ENCODE measurements around the gene SLC6A3.
"Not testable (repeated sequence)": the region's sequence is repeated elsewhere in the genome, so short reads cannot be mapped to it uniquely, and the experiment has no call there.

Gene SLC6A3

GRCh38 chr5:1477341-1477740 lies 32.1 kb upstream of the SLC6A3 start:
- DNase-seq, result peak; percentile 25

GRCh38 chr5:1476967-1477310 lies 31.7 kb upstream of the SLC6A3 start:
- no peak for DNase-seq

GRCh38 chr5:1476181-1476966 lies 31.1 kb upstream of the SLC6A3 start:
- DNase-seq, result no peak

GRCh38 chr5:1475544-1475900 lies 30.3 kb upstream of the SLC6A3 start:
- not testable (repeated sequence) for DNase-seq

GRCh38 chr5:1474866-1475543 lies 29.8 kb upstream of the SLC6A3 start:
- no peak for DNase-seq

GRCh38 chr5:1474183-1474839 lies 29.1 kb upstream of the SLC6A3 start:
- no peak for DNase-seq

GRCh38 chr5:1473746-1474145 lies 28.5 kb upstream of the SLC6A3 start:
- no peak for DNase-seq

- no peak for DNase-seq
Measured at GRCh38 chr5:1472964-1473628, 27.9 kb upstream of the SLC6A3 start.

GRCh38 chr5:1471997-1472963 lies 27.0 kb upstream of the SLC6A3 start:
- no peak for DNase-seq

- DNase-seq, result no peak
Measured at GRCh38 chr5:1471240-1471853, 26.1 kb upstream of the SLC6A3 start.

GRCh38 chr5:1470762-1471211 lies 25.5 kb upstream of the SLC6A3 start:
- no peak for DNase-seq

GRCh38 chr5:1468629-1469527 lies 23.6 kb upstream of the SLC6A3 start:
- no peak for DNase-seq

- DNase-seq, result no peak
Measured at GRCh38 chr5:1468247-1468612, 23.0 kb upstream of the SLC6A3 start.

GRCh38 chr5:1467341-1468246 lies 22.4 kb upstream of the SLC6A3 start:
- no peak for DNase-seq

GRCh38 chr5:1466631-1467265 lies 21.5 kb upstream of the SLC6A3 start:
- no peak for DNase-seq

- DNase-seq, result no peak
Measured at GRCh38 chr5:1465966-1466471, 20.8 kb upstream of the SLC6A3 start.

- DNase-seq, result no peak
Measured at GRCh38 chr5:1465117-1465516, 19.9 kb upstream of the SLC6A3 start.

- no peak for DNase-seq
Measured at GRCh38 chr5:1464511-1464910, 19.3 kb upstream of the SLC6A3 start.

GRCh38 chr5:1464096-1464446 lies 18.8 kb upstream of the SLC6A3 start:
- DNase-seq, result no peak
